HUES64 (cell line): ENCODE measurements around the gene ZNF227.
A peak's percentile ranks its signal among the peaks of the same experiment; 100 is the strongest.
"Not testable (repeated sequence)": the region's sequence is repeated elsewhere in the genome, so short reads cannot be mapped to it uniquely, and the experiment has no call there.

Source experiments
- H3K27ac ChIP-seq: 2 replicates; pipeline ENCODE4 v1.7.0; 2013; ENCODE audit warnings: low read depth, low read length, inconsistent platforms
- H3K27me3 ChIP-seq: 2 replicates; pipeline ENCODE4 v1.6.1; 2013; ENCODE audit warnings: mild to moderate bottlenecking, low read length; ENCODE audit not compliant: insufficient read depth
- H3K36me3 ChIP-seq: 2 replicates; pipeline ENCODE4 v1.6.1; 2013; ENCODE audit warnings: mild to moderate bottlenecking, low read length; ENCODE audit not compliant: insufficient read depth
- H3K4me1 ChIP-seq: 2 replicates; pipeline ENCODE4 v1.6.1; 2013; ENCODE audit warnings: mild to moderate bottlenecking, low read length, moderate library complexity; ENCODE audit not compliant: insufficient read depth
- H3K4me3 ChIP-seq: 2 replicates; pipeline ENCODE4 v1.5.1; 2013; ENCODE audit warnings: mild to moderate bottlenecking, low read length, moderate library complexity
- H3K9ac ChIP-seq: 2 replicates; pipeline ENCODE4 v1.6.1; 2013; ENCODE audit warnings: mild to moderate bottlenecking, low read depth, low read length
- H3K9me3 ChIP-seq: 2 replicates; pipeline ENCODE4 v1.6.1; 2013; ENCODE audit warnings: low read depth, low read length; ENCODE audit not compliant: insufficient read depth
- WGBS: fragments of 150-250, 120-280 bp; methylation state at CpG from one replicate; pipeline ENCODE4 v1.1.7; 2013; ENCODE audit warnings: missing lambda C conversion rate; 5-methylcytosine and 5-hydroxymethylcytosine counted together

Gene ZNF227

GRCh38 chr19:44202470-44202869, 9.9 kb upstream of the ZNF227 start:
- H3K4me3 ChIP-seq: no peak overlapping the region
- no peaks in the 10 kb centered on the region for H3K36me3 ChIP-seq
- H3K9ac ChIP-seq: no peak overlapping the region
- H3K27me3 ChIP-seq: peaks cover 4% of the 10 kb centered on the region; the same call in 1 of the 2 replicates
- H3K9me3 ChIP-seq: peaks cover 34% of the 10 kb centered on the region
- WGBS: 100% methylated on average over 1 of the region's 1 CpG
- no peaks in the 10 kb centered on the region for H3K4me1 ChIP-seq
- no peak overlapping the region for H3K27ac ChIP-seq

DNA sequence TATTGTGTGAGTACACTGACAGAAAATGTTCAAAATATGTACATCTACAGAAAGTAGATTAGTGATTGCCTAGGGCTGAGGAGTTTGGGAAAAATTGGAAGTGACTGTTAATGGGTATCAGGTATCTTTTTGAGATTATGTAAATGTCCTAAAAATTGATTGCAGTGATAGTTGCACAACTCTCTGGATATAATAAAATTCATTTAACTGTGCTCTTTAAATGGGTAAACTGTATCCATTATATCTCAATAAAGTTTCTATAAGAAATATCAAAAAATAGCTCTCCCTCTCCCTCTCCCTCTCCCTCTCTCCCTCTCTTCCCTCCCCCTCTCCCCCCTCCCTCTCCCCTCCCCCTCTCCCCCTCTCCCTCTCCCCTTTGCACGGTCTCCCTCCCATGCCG, 9.4 kb upstream of the ZNF227 start:
- 90% methylated on average over 2 of the region's 2 CpGs for WGBS
- Histone ChIP-seq H3K27me3 (peaks cover 4% of the 10 kb centered on the region; the same call in 1 of the 2 replicates), H3K4me3 (no peak overlapping the region)

DNA sequence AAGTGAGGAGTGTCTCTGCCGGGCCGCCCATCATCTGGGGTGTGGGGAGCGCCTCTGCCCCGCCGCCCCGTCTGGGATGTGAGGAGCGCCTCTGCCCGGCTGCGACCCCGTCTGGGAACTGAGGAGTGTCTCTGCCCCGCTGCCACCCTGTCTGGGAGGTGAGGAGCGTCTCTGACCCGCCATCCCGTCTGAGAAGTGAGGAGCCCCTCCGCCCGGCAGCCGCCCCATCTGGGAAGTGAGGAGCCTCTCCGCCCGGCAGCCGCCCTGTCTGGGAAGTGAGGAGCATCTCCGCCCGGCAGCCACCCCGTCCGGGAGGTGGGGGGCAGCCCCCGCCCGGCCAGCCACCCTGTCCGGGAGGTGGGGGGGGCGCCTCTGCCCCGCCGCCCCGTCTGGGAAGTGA, 8.5 kb upstream of the ZNF227 start:
- H3K4me3 ChIP-seq, H3K27ac ChIP-seq, H3K4me1 ChIP-seq, H3K9ac ChIP-seq, H3K27me3 ChIP-seq, H3K36me3 ChIP-seq: not testable (repeated sequence)
- 94% methylated on average over 31 of the region's 31 CpGs for WGBS
- peaks cover 34% of the 10 kb centered on the region for H3K9me3 ChIP-seq

More for the DNA sequence above, 9.4 kb upstream of the ZNF227 start:
- H3K36me3 ChIP-seq: no peaks in the 10 kb centered on the region
- no peak overlapping the region for H3K9ac ChIP-seq
- H3K27ac ChIP-seq: no peak overlapping the region
- peaks cover 34% of the 10 kb centered on the region for H3K9me3 ChIP-seq
- peaks cover 2% of the 10 kb centered on the region; the same call in 1 of the 2 replicates for H3K4me1 ChIP-seq

DNA sequence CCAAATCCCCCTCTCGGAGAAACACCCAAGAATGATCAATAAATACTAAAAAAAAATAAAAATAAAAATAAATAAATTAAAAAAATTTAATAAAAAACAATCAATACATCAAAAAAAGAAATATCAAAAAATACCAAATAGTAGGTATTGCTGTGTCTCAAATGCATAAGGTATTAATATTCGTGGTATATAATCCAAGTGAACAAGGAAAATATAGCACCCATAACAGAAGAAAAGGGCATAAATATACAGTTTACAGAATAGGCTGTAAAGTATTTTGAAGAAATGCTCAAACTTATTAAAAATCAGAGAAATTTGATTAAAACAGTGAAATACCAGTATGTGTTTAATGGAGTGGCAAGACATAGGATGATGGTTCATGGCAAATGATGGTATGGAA, 7.6 kb upstream of the ZNF227 start:
- Histone ChIP-seq H3K27me3 (peaks cover 4% of the 10 kb centered on the region; the same call in 1 of the 2 replicates), H3K4me1 (peaks cover 3% of the 10 kb centered on the region; the same call in 1 of the 2 replicates), H3K27ac (no peak overlapping the region), H3K36me3 (no peaks in the 10 kb centered on the region), H3K9ac (no peak overlapping the region), H3K9me3 (peaks cover 34% of the 10 kb centered on the region), H3K4me3 (no peak overlapping the region)
- no CpG with 5 or more reads among the region's 2 CpGs for WGBS

GRCh38 chr19:44207126-44207803, 5.1 kb upstream of the ZNF227 start:
- Histone ChIP-seq H3K9me3 (peaks cover 19% of the 10 kb centered on the region), H3K36me3 (no peaks in the 10 kb centered on the region), H3K27ac (peak overlapping the region; percentile 65), H3K4me3 (peak overlapping the region; percentile 84), H3K9ac (peak overlapping the region; percentile 81), H3K4me1 (peaks cover 3% of the 10 kb centered on the region; the same call in 1 of the 2 replicates), H3K27me3 (peaks cover 4% of the 10 kb centered on the region; the same call in 1 of the 2 replicates)
- 6% methylated on average over 26 of the region's 26 CpGs for WGBS

DNA sequence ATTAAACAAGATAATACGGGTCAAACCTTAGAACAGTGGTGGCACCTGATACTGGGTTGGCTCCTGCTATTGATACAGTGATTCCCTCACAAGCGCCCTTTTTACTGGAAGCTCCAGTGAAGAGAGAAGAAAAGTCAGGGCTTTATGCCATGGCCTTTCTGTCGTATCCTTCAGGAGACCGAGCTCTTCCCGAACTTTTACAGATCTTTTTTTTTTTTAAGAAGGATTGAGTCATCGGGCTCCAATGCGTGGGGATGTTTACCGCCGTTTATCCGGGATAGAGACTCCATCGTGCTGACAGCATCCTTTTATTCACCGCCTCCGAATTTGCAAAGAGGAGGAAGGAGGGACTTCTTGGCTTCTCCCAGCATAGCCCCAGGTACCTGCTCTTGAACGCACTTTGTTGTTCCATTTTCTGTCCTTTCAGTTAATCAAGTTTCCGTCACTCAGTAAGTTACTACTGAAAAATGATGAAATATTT, 574 bp downstream of the ZNF227 start:
- WGBS: under 1% methylated on average over 14 of the region's 15 CpGs
- peak overlapping the region; percentile 94 for H3K4me3 ChIP-seq
- peak overlapping the region; percentile 73; the same call in 1 of the 2 replicates for H3K27ac ChIP-seq
- peak overlapping the region; percentile 85 for H3K9ac ChIP-seq
- no peaks in the 10 kb centered on the region for H3K27me3 ChIP-seq
- H3K9me3 ChIP-seq: no peaks in the 10 kb centered on the region
- peaks cover 31% of the 10 kb centered on the region for H3K36me3 ChIP-seq
- peaks cover 8% of the 10 kb centered on the region for H3K4me1 ChIP-seq

- H3K36me3 ChIP-seq: peaks cover 43% of the 10 kb centered on the region
- not testable (repeated sequence) for H3K4me3 ChIP-seq, H3K27me3 ChIP-seq
These were observed 7.6 kb downstream of the ZNF227 start for GRCh38 chr19:44219926-44220325.

GRCh38 chr19:44220761-44221160, 8.4 kb downstream of the ZNF227 start:
- not testable (repeated sequence) for H3K9me3 ChIP-seq, H3K27me3 ChIP-seq

More at GRCh38 chr19:44219926-44220325, 7.6 kb downstream of the ZNF227 start:
- not testable (repeated sequence) for H3K9ac ChIP-seq, H3K9me3 ChIP-seq, H3K27ac ChIP-seq, H3K4me1 ChIP-seq
- 78% methylated on average over 1 of the region's 3 CpGs for WGBS

GRCh38 chr19:44221291-44221690, 9.0 kb downstream of the ZNF227 start:
- not testable (repeated sequence) for H3K9me3 ChIP-seq, H3K9ac ChIP-seq
- WGBS: no CpG with 5 or more reads among the region's 3 CpGs

More at GRCh38 chr19:44220761-44221160, 8.4 kb downstream of the ZNF227 start:
- WGBS: 99% methylated on average over 2 of the region's 6 CpGs
- H3K4me3 ChIP-seq, H3K4me1 ChIP-seq, H3K9ac ChIP-seq, H3K27ac ChIP-seq: not testable (repeated sequence)
- H3K36me3 ChIP-seq: peaks cover 37% of the 10 kb centered on the region

GRCh38 chr19:44228318-44228717, 16.0 kb downstream of the ZNF227 start:
- WGBS: 95% methylated on average over 3 of the region's 3 CpGs
- no peaks in the 10 kb centered on the region for H3K4me1 ChIP-seq
- no peak overlapping the region for H3K27ac ChIP-seq
- H3K4me3 ChIP-seq: no peak overlapping the region
- peaks cover 18% of the 10 kb centered on the region for H3K9me3 ChIP-seq
- no peaks in the 10 kb centered on the region for H3K27me3 ChIP-seq
- peaks cover 60% of the 10 kb centered on the region for H3K36me3 ChIP-seq
- H3K9ac ChIP-seq: no peak overlapping the region

More at GRCh38 chr19:44221291-44221690, 9.0 kb downstream of the ZNF227 start:
- not testable (repeated sequence) for H3K27ac ChIP-seq, H3K4me3 ChIP-seq, H3K27me3 ChIP-seq, H3K4me1 ChIP-seq
- H3K36me3 ChIP-seq: peaks cover 32% of the 10 kb centered on the region

DNA sequence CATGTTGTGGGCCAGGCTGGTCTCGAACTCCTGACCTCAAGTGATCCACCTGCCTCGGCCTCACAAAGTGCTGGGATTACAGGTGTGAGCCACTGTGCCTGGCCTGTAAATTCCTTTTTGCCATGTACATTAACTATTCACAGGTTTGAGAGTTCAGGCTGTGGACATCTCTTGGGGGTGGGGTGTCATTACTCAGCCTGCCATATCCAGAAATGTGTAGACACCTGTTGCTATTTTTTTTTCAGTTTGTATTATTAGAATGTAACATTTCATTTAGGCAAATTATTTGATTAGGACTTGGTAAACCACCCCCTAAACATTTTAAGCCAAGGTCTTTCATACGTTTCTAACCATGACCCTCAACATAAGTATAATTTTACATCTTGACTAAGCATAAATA, 20.5 kb downstream of the ZNF227 start:
- H3K9ac ChIP-seq: no peak overlapping the region
- H3K4me1 ChIP-seq: no peaks in the 10 kb centered on the region
- no peaks in the 10 kb centered on the region for H3K27me3 ChIP-seq
- peaks cover 90% of the 10 kb centered on the region for H3K36me3 ChIP-seq
- 98% methylated on average over 2 of the region's 3 CpGs for WGBS
- peaks cover 27% of the 10 kb centered on the region for H3K9me3 ChIP-seq
- H3K4me3 ChIP-seq: no peak overlapping the region
- no peak overlapping the region for H3K27ac ChIP-seq
